Umbilical cord (tissue), 2 donors: Measurements from ENCODE around the gene C10orf143. TPM values are rescaled to one million over a fixed set of nuclear protein-coding genes. Genes with fewer than 3 reads are reported as not detected.

Experiments
- DNase-seq: peaks from one replicate; pipeline ENCODE4 v3.0.0-alpha.2; 2015; ENCODE audit warnings: low spot score
- total RNA-seq: library from RNA; depleted of rRNA; stranded (reverse); fragments of >200 nt; gene quantifications from one replicate; pipeline ENCODE4 v1.2.3, GENCODE V29; 2014; ENCODE audit warnings: low replicate concordance; ENCODE audit not compliant: insufficient read depth

C10orf143 gene
- total RNA-seq, 1 donor from 2014 or later, result 6.5 TPM

- no peak for DNase-seq
Measured at GRCh38 chr10:130053561-130053960, 57.1 kb downstream of the C10orf143 start.

- DNase-seq, result no peak
Measured at GRCh38 chr10:130052193-130052592, 58.4 kb downstream of the C10orf143 start.

- DNase-seq, result no peak
Measured at GRCh38 chr10:130050721-130051120, 59.9 kb downstream of the C10orf143 start.

- no peak for DNase-seq
Measured at GRCh38 chr10:130049987-130050386, 60.6 kb downstream of the C10orf143 start.

GRCh38 chr10:130049244-130049643, 61.4 kb downstream of the C10orf143 start:
- no peak for DNase-seq

GRCh38 chr10:130048081-130048480, 62.5 kb downstream of the C10orf143 start:
- no peak for DNase-seq

- no peak for DNase-seq
Measured at GRCh38 chr10:130047336-130047735, 63.3 kb downstream of the C10orf143 start.

- no peak for DNase-seq
Measured at GRCh38 chr10:130046591-130046990, 64.0 kb downstream of the C10orf143 start.

GRCh38 chr10:130045801-130046321, 64.8 kb downstream of the C10orf143 start:
- DNase-seq, result no peak

- DNase-seq, result no peak
Measured at GRCh38 chr10:130045091-130045652, 65.5 kb downstream of the C10orf143 start.

- DNase-seq, result no peak
Measured at GRCh38 chr10:130044067-130045061, 66.3 kb downstream of the C10orf143 start.

- no peak for DNase-seq
Measured at GRCh38 chr10:130043491-130043890, 67.1 kb downstream of the C10orf143 start.

- no peak for DNase-seq
Measured at GRCh38 chr10:130042381-130042780, 68.2 kb downstream of the C10orf143 start.

- DNase-seq, result no peak
Measured at GRCh38 chr10:130041451-130042371, 68.9 kb downstream of the C10orf143 start.

GRCh38 chr10:130040817-130041330, 69.8 kb downstream of the C10orf143 start:
- DNase-seq, result no peak

GRCh38 chr10:130040351-130040750, 70.3 kb downstream of the C10orf143 start:
- no peak for DNase-seq

- DNase-seq, result no peak
Measured at GRCh38 chr10:130039141-130039540, 71.5 kb downstream of the C10orf143 start.

GRCh38 chr10:130038611-130039109, 72.0 kb downstream of the C10orf143 start:
- no peak for DNase-seq

GRCh38 chr10:130038019-130038555, 72.5 kb downstream of the C10orf143 start:
- DNase-seq, result no peak

- no peak for DNase-seq
Measured at GRCh38 chr10:130037169-130037661, 73.4 kb downstream of the C10orf143 start.
